IPS DF 6.9 (cell line): ENCODE measurements around the gene RBM28.

Source experiments
- DNase-seq: peaks from one replicate; pipeline ENCODE4 v3.0.0-alpha.2; 2013; ENCODE audit warnings: low read depth, low spot score
- H3K27ac ChIP-seq: one replicate; pipeline ENCODE4 v1.5.1; 2013; ENCODE audit warnings: low read length, control low read depth
- H3K27me3 ChIP-seq: 2 replicates; pipeline ENCODE4 v1.6.1; 2013; ENCODE audit warnings: mild to moderate bottlenecking, low read length; ENCODE audit not compliant: control insufficient read depth, insufficient read depth
- H3K36me3 ChIP-seq: 2 replicates; pipeline ENCODE4 v1.6.1; 2013; ENCODE audit warnings: low read length; ENCODE audit not compliant: control insufficient read depth, insufficient read depth
- H3K4me1 ChIP-seq: 2 replicates; pipeline ENCODE4 v1.6.1; 2013; ENCODE audit warnings: low read length; ENCODE audit not compliant: control insufficient read depth, insufficient read depth
- H3K4me3 ChIP-seq: 2 replicates; pipeline ENCODE4 v1.5.1; 2013; ENCODE audit warnings: mild to moderate bottlenecking, low read length
- H3K9me3 ChIP-seq: 2 replicates; pipeline ENCODE4 v1.6.1; 2013; ENCODE audit warnings: low read length, inconsistent platforms; ENCODE audit not compliant: control insufficient read depth, insufficient read depth
- WGBS: extraction: QIAGEN DNeasy Blood & Tissue Kit; methylation state at CpG from one replicate; pipeline ENCODE4 v1.1.7; 2013; ENCODE audit warnings: mixed read lengths, missing lambda C conversion rate; ENCODE audit not compliant: insufficient read length, insufficient coverage; 5-methylcytosine and 5-hydroxymethylcytosine counted together

The RBM28 gene

GRCh38 chr7:128349466-128349825 lies 5.7 kb upstream of the RBM28 start:
- Histone ChIP-seq H3K27ac (no peak overlapping the region), H3K36me3 (no peaks in the 10 kb centered on the region), H3K27me3 (peaks cover 29% of the 10 kb centered on the region; the same call in 1 of the 2 replicates), H3K9me3 (no peaks in the 10 kb centered on the region), H3K4me1 (peaks cover 3% of the 10 kb centered on the region; the same call in 1 of the 2 replicates), H3K4me3 (no peak overlapping the region)
- WGBS = no CpG with 5 or more reads among the region's 4 CpGs
- no peak for DNase-seq

GRCh38 chr7:128347647-128348097 lies 4.0 kb upstream of the RBM28 start:
- WGBS = no CpG with 5 or more reads among the region's 2 CpGs
- no peaks in the 10 kb centered on the region for H3K9me3 ChIP-seq
- peaks cover 5% of the 10 kb centered on the region; the same call in 1 of the 2 replicates for H3K4me1 ChIP-seq
- no peak overlapping the region for H3K4me3 ChIP-seq
- H3K27me3 ChIP-seq = peaks cover 21% of the 10 kb centered on the region; the same call in 1 of the 2 replicates
- no peaks in the 10 kb centered on the region for H3K36me3 ChIP-seq
- no peak overlapping the region for H3K27ac ChIP-seq
- DNase-seq = no peak

- no peak for DNase-seq
- H3K27me3 ChIP-seq = no peaks in the 10 kb centered on the region; the same call in 1 of the 2 replicates
- no peaks in the 10 kb centered on the region for H3K36me3 ChIP-seq
- no peak overlapping the region for H3K4me3 ChIP-seq
- WGBS = no CpG with 5 or more reads among the region's 5 CpGs
- no peaks in the 10 kb centered on the region for H3K9me3 ChIP-seq
- H3K4me1 ChIP-seq = 0 out of 2 replicates have a peak, but pooled peaks cover 2% of the 10 kb centered on the region
- no peak overlapping the region for H3K27ac ChIP-seq
These were observed 695 bp upstream of the RBM28 start for GRCh38 chr7:128344431-128344774.

GRCh38 chr7:128341733-128342132 lies 2.0 kb downstream of the RBM28 start:
- H3K36me3 ChIP-seq = peaks cover 3% of the 10 kb centered on the region; the same call in 1 of the 2 replicates
- H3K27ac ChIP-seq = no peak overlapping the region
- WGBS = 100% methylated on average over 1 of the region's 6 CpGs
- no peaks in the 10 kb centered on the region for H3K27me3 ChIP-seq
- H3K4me1 ChIP-seq = 0 out of 2 replicates have a peak, but pooled peaks cover 2% of the 10 kb centered on the region
- H3K9me3 ChIP-seq = no peaks in the 10 kb centered on the region
- H3K4me3 ChIP-seq = no peak overlapping the region
- DNase-seq = no peak

- Histone ChIP-seq H3K9me3 (no peaks in the 10 kb centered on the region), H3K4me1 (no peaks in the 10 kb centered on the region), H3K27ac (no peak overlapping the region), H3K4me3 (no peak overlapping the region), H3K27me3 (no peaks in the 10 kb centered on the region), H3K36me3 (peaks cover 15% of the 10 kb centered on the region; the same call in 1 of the 2 replicates)
- no peak for DNase-seq
- 100% methylated on average over 2 of the region's 3 CpGs for WGBS
These were observed 8.0 kb downstream of the RBM28 start for GRCh38 chr7:128335730-128336129.

- H3K27ac ChIP-seq = no peak overlapping the region
- peaks cover 22% of the 10 kb centered on the region; the same call in 1 of the 2 replicates for H3K36me3 ChIP-seq
- H3K4me3 ChIP-seq = no peak overlapping the region
- no peaks in the 10 kb centered on the region for H3K27me3 ChIP-seq
- DNase-seq = no peak
- WGBS = no CpG with 5 or more reads among the region's 9 CpGs
- no peaks in the 10 kb centered on the region; the same call in 1 of the 2 replicates for H3K4me1 ChIP-seq
- no peaks in the 10 kb centered on the region for H3K9me3 ChIP-seq
These were observed 19.4 kb downstream of the RBM28 start for GRCh38 chr7:128324368-128324680.

GRCh38 chr7:128323459-128324367 lies 20.0 kb downstream of the RBM28 start:
- H3K27ac ChIP-seq = no peak overlapping the region
- whole genome bisulfite sequencing = no CpG with 5 or more reads among the region's 10 CpGs
- H3K4me1 ChIP-seq = no peaks in the 10 kb centered on the region; the same call in 1 of the 2 replicates
- H3K36me3 ChIP-seq = peaks cover 24% of the 10 kb centered on the region; the same call in 1 of the 2 replicates
- H3K4me3 ChIP-seq = no peak overlapping the region
- H3K27me3 ChIP-seq = no peaks in the 10 kb centered on the region
- DNase-seq = no peak
- no peaks in the 10 kb centered on the region for H3K9me3 ChIP-seq

GRCh38 chr7:128323040-128323439 lies 20.7 kb downstream of the RBM28 start:
- Histone ChIP-seq H3K4me1 (no peaks in the 10 kb centered on the region; the same call in 1 of the 2 replicates), H3K27me3 (no peaks in the 10 kb centered on the region), H3K4me3 (no peak overlapping the region), H3K36me3 (peaks cover 26% of the 10 kb centered on the region; the same call in 1 of the 2 replicates), H3K27ac (no peak overlapping the region), H3K9me3 (no peaks in the 10 kb centered on the region)
- DNase-seq = no peak

- no peak overlapping the region for H3K4me3 ChIP-seq
- WGBS = no CpG with 5 or more reads among the region's 3 CpGs
- H3K4me1 ChIP-seq = no peaks in the 10 kb centered on the region; the same call in 1 of the 2 replicates
- no peak overlapping the region for H3K27ac ChIP-seq
- no peaks in the 10 kb centered on the region for H3K27me3 ChIP-seq
- no peak for DNase-seq
- no peaks in the 10 kb centered on the region for H3K9me3 ChIP-seq
- H3K36me3 ChIP-seq = peaks cover 30% of the 10 kb centered on the region; the same call in 1 of the 2 replicates
These were observed 21.6 kb downstream of the RBM28 start for GRCh38 chr7:128322040-128322643.

- Histone ChIP-seq H3K4me1 (no peaks in the 10 kb centered on the region; the same call in 1 of the 2 replicates), H3K27me3 (no peaks in the 10 kb centered on the region), H3K27ac (no peak overlapping the region), H3K4me3 (no peak overlapping the region), H3K36me3 (peaks cover 34% of the 10 kb centered on the region; the same call in 1 of the 2 replicates), H3K9me3 (no peaks in the 10 kb centered on the region)
- DNase-seq = no peak
- no CpG with 5 or more reads among the region's 5 CpGs for WGBS
These were observed 22.7 kb downstream of the RBM28 start for GRCh38 chr7:128321044-128321422.
